ENCODE data around the gene NLGN3. TPM values are rescaled to one million over a fixed set of nuclear protein-coding genes. Genes with fewer than 3 reads are reported as not detected.

NLGN3 gene
- total RNA-seq, 2 experiments from 2014 or later = 0.77 to 0.78 TPM

- ChIA-PET POLR2A (no interaction called here), CTCF (no interaction called here)
- intact Hi-C loops (cut with DNase I, micrococcal nuclease) = no loop called here
- no peak overlapping the region for H3K27ac Mint-ChIP-seq
- no peaks in the 10 kb centered on the region for H3K27me3 Mint-ChIP-seq
- DNase-seq (no peak), ATAC-seq (no peak)
- no peak overlapping the region for H3K4me3 Mint-ChIP-seq
- H3K36me3 Mint-ChIP-seq (ENCODE audit: low read depth) = no peaks in the 10 kb centered on the region
- peaks cover 3% of the 10 kb centered on the region for H3K4me1 Mint-ChIP-seq
- no peaks in the 10 kb centered on the region for H3K9me3 Mint-ChIP-seq (ENCODE audit: low read depth)
Measured at GRCh38 chrX:71214604-71215337, 70.1 kb downstream of the NLGN3 start.

GRCh38 chrX:71215338-71215912 is 70.8 kb downstream of the NLGN3 start:
- DNase-seq (no peak), ATAC-seq (no peak)
- no peak overlapping the region for H3K4me3 Mint-ChIP-seq
- H3K27ac Mint-ChIP-seq = no peak overlapping the region
- H3K36me3 Mint-ChIP-seq (ENCODE audit: low read depth) = no peaks in the 10 kb centered on the region
- no peaks in the 10 kb centered on the region for H3K9me3 Mint-ChIP-seq (ENCODE audit: low read depth)
- intact Hi-C loops (cut with DNase I, micrococcal nuclease) = no loop called here
- ChIA-PET CTCF (no interaction called here), POLR2A (no interaction called here)
- no peaks in the 10 kb centered on the region for H3K27me3 Mint-ChIP-seq
- H3K4me1 Mint-ChIP-seq = peaks cover 3% of the 10 kb centered on the region

- H3K27me3 Mint-ChIP-seq = no peaks in the 10 kb centered on the region
- no peak overlapping the region for H3K4me3 Mint-ChIP-seq
- ChIA-PET POLR2A (no interaction called here), CTCF (no interaction called here)
- no peak for ATAC-seq
- no peak for DNase-seq
- H3K27ac Mint-ChIP-seq = no peak overlapping the region
- intact Hi-C loops (cut with DNase I, micrococcal nuclease) = no loop called here
- no peaks in the 10 kb centered on the region for H3K9me3 Mint-ChIP-seq (ENCODE audit: low read depth)
- H3K4me1 Mint-ChIP-seq = peaks cover 3% of the 10 kb centered on the region
- no peaks in the 10 kb centered on the region for H3K36me3 Mint-ChIP-seq (ENCODE audit: low read depth)
Measured at GRCh38 chrX:71216485-71216884, 71.8 kb downstream of the NLGN3 start.

- Mint-ChIP-seq H3K36me3 (ENCODE audit: low read depth) (no peaks in the 10 kb centered on the region), H3K27ac (no peak overlapping the region), H3K27me3 (no peaks in the 10 kb centered on the region), H3K9me3 (ENCODE audit: low read depth) (no peaks in the 10 kb centered on the region), H3K4me1 (peaks cover 3% of the 10 kb centered on the region), H3K4me3 (no peak overlapping the region)
- intact Hi-C loops (cut with DNase I, micrococcal nuclease) = no loop called here
- ChIA-PET CTCF (interaction anchor here (0.8 kb wide), 1 partner anchor 78 kb away, joined by 3 read pairs; no protein-coding TSS in a partner anchor), POLR2A (no interaction called here)
- ATAC-seq = no peak
- no peak for DNase-seq
Measured at GRCh38 chrX:71217298-71217697, 72.7 kb downstream of the NLGN3 start.

Other genes with a start within 250 kb of the NLGN3 start
- not detected for gene TEX11, start 236.1 kb upstream of the NLGN3 start, total RNA-seq
- gene SLC7A3, start 213.7 kb upstream of the NLGN3 start, total RNA-seq = under 1 TPM; 0.11 to 0.16 TPM
- 10 to 100 TPM; 43.2 to 44.6 TPM for gene SNX12, start 76.5 kb upstream of the NLGN3 start, total RNA-seq
- gene FOXO4, start 49.0 kb upstream of the NLGN3 start, total RNA-seq = 10 to 100 TPM in 1 of 2 experiments, 1 to 10 TPM in 1; 9.5 to 10.8 TPM
- 10 to 100 TPM; 15.7 to 31.2 TPM for gene CXorf65, start 38.1 kb upstream of the NLGN3 start, total RNA-seq
- 100 to 1,000 TPM; 278 to 342 TPM for gene IL2RG, start 33.3 kb upstream of the NLGN3 start, total RNA-seq
- gene MED12, start 26.2 kb upstream of the NLGN3 start, total RNA-seq = 10 to 100 TPM; 46.2 to 56.4 TPM
- not detected for gene GJB1, start 78.4 kb downstream of the NLGN3 start, total RNA-seq
- gene ZMYM3, start 109.3 kb downstream of the NLGN3 start, total RNA-seq = 10 to 100 TPM; 22.6 to 22.8 TPM
- gene NONO, start 138.8 kb downstream of the NLGN3 start, total RNA-seq = 1,000 to 10,000 TPM in 1 of 2 experiments, 100 to 1,000 TPM in 1; 508 to 1,161 TPM
- gene ITGB1BP2, start 156.9 kb downstream of the NLGN3 start, total RNA-seq = 1 to 10 TPM; 6.2 to 6.5 TPM
- 10 to 100 TPM; 36.6 to 41.2 TPM for gene TAF1, start 221.5 kb downstream of the NLGN3 start, total RNA-seq